Lower leg skin (tissue), 3 donors: ENCODE data around the gene HK1.

Experiments used
- POLR2A ChIP-seq, 2 donors: fragments of 450-650 bp; IDR thresholded peaks; one replicate each; pipeline ENCODE4 v1.6.1; 2016 to 2017; ENCODE audit warnings: antibody characterized with exemption in 2 of 2, mild to moderate bottlenecking in 1 of 2, moderate library complexity in 1 of 2
- TF ChIP-seq, protein P1 (sequence below), 3 donors: fragments of 450-650 bp; IDR thresholded peaks; one replicate each; pipeline ENCODE4 v1.5.1; 2016; ENCODE audit warnings: antibody characterized with exemption in 3 of 3, mild to moderate bottlenecking in 3 of 3, moderate library complexity in 2 of 3

DNA sequence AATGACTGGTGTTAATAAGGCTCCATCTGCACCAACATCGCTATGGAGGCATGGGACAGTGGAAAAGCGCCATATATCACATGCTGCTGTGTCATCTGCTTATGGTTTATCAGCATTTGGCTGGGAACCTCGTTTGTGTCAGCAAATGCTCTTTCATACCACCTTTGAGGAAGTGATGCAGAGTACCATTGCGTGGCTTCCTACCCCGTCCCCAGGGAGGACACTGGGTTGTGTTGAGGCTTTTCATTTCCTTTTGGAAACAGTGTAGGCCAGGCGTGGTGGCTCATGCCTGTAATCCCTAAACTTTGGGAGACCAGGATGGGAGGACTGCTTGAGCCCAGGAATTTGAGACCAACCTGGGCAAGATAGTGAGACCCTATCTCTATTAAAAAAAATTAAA lies 131.7 kb downstream of the HK1 start:
- TF ChIP-seq, protein P1, sequence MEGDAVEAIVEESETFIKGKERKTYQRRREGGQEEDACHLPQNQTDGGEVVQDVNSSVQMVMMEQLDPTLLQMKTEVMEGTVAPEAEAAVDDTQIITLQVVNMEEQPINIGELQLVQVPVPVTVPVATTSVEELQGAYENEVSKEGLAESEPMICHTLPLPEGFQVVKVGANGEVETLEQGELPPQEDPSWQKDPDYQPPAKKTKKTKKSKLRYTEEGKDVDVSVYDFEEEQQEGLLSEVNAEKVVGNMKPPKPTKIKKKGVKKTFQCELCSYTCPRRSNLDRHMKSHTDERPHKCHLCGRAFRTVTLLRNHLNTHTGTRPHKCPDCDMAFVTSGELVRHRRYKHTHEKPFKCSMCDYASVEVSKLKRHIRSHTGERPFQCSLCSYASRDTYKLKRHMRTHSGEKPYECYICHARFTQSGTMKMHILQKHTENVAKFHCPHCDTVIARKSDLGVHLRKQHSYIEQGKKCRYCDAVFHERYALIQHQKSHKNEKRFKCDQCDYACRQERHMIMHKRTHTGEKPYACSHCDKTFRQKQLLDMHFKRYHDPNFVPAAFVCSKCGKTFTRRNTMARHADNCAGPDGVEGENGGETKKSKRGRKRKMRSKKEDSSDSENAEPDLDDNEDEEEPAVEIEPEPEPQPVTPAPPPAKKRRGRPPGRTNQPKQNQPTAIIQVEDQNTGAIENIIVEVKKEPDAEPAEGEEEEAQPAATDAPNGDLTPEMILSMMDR (IDR thresholded peaks at IDR 0.05) = no peak
- no peak for TF ChIP-seq POLR2A (IDR thresholded peaks at IDR 0.05)
